ENCODE results near the gene POLR2H. TPM values are rescaled to one million over a fixed set of nuclear protein-coding genes. Genes with fewer than 3 reads are reported as not detected.
A peak's percentile ranks its signal among the peaks of the same experiment; 100 is the strongest.
"Not testable (repeated sequence)": the region's sequence is repeated elsewhere in the genome, so short reads cannot be mapped to it uniquely, and the experiment has no call there.

POLR2H gene
- total RNA-seq, 1 experiment from 2014 or later = 101 TPM

GRCh38 chr3:184335291-184335660 is 26.2 kb upstream of the POLR2H start:
- DNase-seq (ENCODE audit: extremely low read depth, low read depth) = no peak

- peak; percentile 50 for DNase-seq (ENCODE audit: extremely low read depth, low read depth)
These were observed 25.6 kb upstream of the POLR2H start for GRCh38 chr3:184335661-184336546.

GRCh38 chr3:184336547-184337398 is 24.7 kb upstream of the POLR2H start:
- no peak for DNase-seq (ENCODE audit: extremely low read depth, low read depth)

GRCh38 chr3:184337399-184337714 is 24.2 kb upstream of the POLR2H start, which contains the start of gene FAM131A:
TSS of gene FAM131A (plus strand) at chr3:184337600. CDS start at chr3:184337631, 31 bp downstream.
- DNase-seq (ENCODE audit: extremely low read depth, low read depth) = no peak

GRCh38 chr3:184337981-184338380 is 23.5 kb upstream of the POLR2H start:
- DNase-seq (ENCODE audit: extremely low read depth, low read depth) = no peak

- no peak for DNase-seq (ENCODE audit: extremely low read depth, low read depth)
These were observed 23.0 kb upstream of the POLR2H start for GRCh38 chr3:184338511-184338945.

- no peak for DNase-seq (ENCODE audit: extremely low read depth, low read depth)
These were observed 22.5 kb upstream of the POLR2H start for GRCh38 chr3:184339001-184339400.

- DNase-seq (ENCODE audit: extremely low read depth, low read depth) = not testable (repeated sequence)
These were observed 21.9 kb upstream of the POLR2H start for GRCh38 chr3:184339451-184340135.

- DNase-seq (ENCODE audit: extremely low read depth, low read depth) = no peak
These were observed 19.6 kb upstream of the POLR2H start for GRCh38 chr3:184341925-184342324.

- DNase-seq (ENCODE audit: extremely low read depth, low read depth) = no peak
These were observed 18.2 kb upstream of the POLR2H start for GRCh38 chr3:184343200-184343876.

GRCh38 chr3:184344579-184345316 is 16.8 kb upstream of the POLR2H start:
- no peak for DNase-seq (ENCODE audit: extremely low read depth, low read depth)

GRCh38 chr3:184345317-184346144 is 16.0 kb upstream of the POLR2H start:
- peak; percentile 67 for DNase-seq (ENCODE audit: extremely low read depth, low read depth)

- no peak for DNase-seq (ENCODE audit: extremely low read depth, low read depth)
These were observed 14.9 kb upstream of the POLR2H start for GRCh38 chr3:184346480-184347190.

- DNase-seq (ENCODE audit: extremely low read depth, low read depth) = no peak
These were observed 14.0 kb upstream of the POLR2H start for GRCh38 chr3:184347321-184348056.

GRCh38 chr3:184348057-184348382 is 13.5 kb upstream of the POLR2H start:
- no peak for DNase-seq (ENCODE audit: extremely low read depth, low read depth)

- DNase-seq (ENCODE audit: extremely low read depth, low read depth) = no peak
These were observed 11.7 kb upstream of the POLR2H start for GRCh38 chr3:184349563-184350470.

GRCh38 chr3:184350618-184351017 is 10.9 kb upstream of the POLR2H start:
- no peak for DNase-seq (ENCODE audit: extremely low read depth, low read depth)

All from NCI-H460 (cell line).